ENCODE results near the gene LYZL1.
"Not testable (repeated sequence)": the region's sequence is repeated elsewhere in the genome, so short reads cannot be mapped to it uniquely, and the experiment has no call there.

The LYZL1 gene

DNA sequence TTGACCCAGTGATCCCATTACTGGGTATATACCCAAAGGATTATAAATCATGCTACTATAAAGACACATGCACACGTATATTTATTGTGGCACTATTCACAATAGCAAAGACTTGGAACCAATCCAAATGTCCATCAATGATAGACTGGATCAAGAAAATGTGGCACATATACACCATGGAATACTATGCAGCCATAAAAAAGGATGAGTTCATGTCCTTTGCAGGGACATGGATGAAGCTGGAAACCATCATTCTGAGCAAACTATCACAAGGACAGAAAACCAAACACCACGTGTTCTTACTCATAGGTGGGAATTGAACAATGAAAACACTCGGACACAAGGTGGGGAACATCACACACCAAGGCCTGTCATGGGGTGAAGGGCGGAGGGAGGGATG is 48.7 kb downstream of the LYZL1 start:
- DNase-seq = not testable (repeated sequence)

DNA sequence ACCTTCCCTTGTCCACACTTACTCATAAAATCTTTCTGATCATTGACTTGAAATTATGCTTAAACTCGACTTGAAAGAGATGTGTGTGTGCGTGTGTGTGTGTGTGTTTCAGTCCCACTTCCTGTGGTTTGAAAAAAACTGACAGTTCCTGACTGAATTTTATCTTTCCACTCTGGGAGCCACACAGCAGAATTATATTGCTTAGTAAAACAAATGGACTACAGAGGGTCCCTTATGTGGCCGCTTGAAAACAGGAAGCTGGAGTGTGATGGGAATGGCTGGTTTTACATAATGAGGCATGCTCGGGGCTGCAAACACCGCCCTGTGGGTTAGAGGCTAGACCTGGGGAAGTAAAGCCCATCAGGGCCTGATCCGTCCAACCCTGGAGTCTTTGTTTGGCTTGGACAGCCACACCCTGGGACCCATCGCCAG is 54.8 kb downstream of the LYZL1 start:
- DNase-seq = no peak

DNA sequence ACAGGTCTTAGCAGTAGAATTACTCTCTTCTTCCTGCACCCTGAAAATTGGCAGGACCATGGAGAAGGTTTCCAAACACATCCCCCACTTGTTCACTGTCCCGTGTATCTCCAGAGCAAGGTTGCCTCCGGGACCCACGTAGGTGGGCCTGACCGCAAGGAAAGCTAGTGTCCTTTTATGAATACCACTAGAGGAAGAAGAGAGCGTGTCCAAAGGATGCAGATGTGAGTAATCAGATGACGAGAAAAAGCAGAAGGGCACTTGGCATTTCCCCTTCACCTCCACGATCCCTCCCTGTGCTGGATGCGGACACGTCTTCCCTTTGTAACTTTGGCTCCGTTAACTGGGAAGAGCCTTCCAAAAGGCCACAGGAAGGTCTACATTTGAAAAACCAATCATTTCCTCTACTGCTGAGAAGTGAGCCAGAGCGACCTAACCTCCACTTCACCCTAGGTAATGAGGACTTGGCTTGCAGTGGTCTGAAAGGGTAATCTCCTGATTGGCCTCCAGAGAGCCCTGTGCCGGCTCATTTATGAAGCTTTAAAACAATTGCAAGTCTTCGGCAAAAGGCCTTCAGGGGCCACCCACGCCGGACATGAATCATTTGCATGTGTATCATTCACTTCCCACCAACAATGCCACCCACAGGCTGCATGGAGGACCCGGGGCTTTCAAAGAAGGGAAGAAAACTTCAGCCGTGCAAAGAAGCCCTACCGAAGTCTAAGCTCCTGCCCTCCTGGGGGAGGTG is 55.4 kb downstream of the LYZL1 start:
- no peak for DNase-seq

DNA sequence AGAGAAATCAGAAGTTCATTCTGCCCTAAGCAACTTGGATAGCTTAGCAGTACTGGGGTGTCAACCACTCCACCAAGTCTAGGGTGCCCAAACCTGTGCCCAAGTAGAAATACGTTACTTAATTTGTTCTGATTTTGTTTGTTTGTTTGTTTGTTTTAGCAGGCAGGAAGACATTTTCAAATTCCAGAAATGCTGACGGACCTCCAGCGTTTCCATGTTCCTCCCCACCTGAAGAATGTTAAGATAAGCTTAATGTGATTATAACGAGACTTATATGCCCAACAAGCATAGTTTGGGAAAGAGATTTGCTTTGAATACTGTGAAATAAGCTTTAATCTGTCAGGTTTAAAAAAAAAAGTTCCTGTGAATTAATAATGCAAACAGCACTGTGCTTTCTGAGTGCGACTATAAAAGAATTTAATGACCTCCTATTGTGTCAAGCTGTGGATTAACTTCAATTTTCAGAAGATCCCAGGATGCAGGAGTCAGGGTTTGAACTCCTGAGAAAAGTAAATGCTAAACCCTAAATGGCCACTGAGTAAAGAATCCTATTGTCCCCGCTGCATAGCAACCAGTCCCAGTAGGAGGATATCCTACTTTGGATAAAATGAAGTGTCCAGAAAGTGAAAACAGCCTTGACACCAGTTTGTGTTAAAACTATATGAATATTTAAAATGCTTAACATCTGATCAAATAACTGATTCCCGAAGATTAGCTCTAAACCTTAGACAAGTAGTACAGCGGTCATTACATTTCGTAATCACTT is 56.5 kb downstream of the LYZL1 start:
- no peak for DNase-seq

DNA sequence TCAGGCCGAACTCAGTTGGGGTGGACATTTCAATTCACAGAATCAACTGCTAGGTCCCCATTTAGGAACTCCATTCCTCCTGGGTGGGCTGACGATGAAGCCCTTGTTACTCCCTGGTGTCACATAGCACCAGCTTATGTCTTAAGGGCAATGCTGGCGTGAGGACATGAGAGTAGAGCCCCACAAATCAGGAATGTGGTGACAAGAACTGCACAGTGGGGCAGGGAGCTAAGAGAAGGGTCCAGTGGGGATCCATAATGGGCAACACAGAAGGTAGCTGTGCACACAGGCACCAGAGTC is 57.0 kb downstream of the LYZL1 start:
- DNase-seq = no peak

DNA sequence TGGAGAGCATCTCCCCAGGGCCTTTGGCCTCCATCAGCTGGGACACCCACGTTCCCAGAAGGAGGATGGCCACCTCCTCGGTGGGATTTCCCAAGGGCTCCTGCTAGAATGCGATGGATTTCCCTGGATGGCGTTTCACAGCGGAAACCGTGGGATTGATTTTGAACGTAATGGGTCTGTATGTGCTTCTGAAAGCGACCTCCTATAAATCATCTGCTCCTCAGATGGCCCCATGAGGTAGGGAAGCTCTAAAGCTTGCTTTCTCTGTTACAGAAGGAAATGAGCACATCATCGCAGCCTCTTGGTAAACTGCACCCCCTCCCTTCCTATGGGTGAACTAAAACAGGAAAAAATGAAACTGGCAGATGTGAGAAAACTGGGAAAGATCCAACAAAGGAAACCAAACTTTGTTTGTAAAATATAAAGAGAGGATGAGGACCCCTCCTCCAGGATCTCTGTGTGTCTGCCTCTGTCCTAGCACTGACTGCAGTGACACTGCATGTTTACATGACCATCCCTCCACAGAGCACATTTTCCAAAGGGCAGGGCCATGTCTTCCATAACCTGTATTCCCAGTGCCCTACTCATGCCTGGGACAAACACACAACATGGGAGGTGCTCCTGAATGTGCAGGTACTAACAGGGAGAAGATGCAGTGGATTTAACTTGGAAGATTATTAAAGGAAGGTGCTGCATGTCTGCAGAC is 57.6 kb downstream of the LYZL1 start:
- no peak for DNase-seq

DNA sequence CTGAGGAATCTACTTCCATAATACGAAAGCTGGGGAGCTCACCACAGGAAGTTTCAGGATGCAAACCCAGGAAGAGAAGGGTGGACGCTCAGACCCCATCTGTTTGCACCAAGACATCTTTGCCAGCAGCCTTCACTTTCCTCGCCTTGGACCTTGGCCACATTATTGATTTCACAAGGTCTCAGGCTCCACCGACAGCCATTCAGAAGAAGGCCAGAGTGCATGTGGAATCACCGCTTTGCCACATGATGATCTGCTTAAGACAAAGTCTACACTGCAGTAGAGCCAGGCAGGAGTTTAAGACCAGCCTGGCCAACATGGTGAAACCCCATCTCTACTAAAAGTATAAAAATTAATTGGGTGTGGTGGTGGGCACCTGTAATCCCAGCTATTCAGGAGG is 60.0 kb downstream of the LYZL1 start:
- DNase-seq = no peak

DNA sequence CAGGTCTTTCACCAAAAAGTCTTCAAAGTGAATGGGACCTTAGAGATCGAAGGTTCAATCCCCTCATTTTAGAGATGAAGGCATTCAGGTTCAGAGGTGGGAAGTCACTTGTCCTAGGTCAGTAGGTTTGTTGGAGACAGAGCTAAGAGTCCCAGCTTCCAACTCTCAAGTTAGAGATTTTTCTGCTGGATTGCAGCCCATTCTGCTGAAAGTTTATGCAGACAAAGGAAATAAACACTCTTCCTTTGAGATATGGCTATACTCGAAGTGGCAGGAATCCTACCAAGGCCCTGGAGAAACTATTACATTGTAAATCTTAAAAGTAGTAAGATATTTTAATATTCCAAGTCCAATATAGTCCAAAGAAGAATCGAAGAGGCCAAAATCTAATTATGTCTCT is 64.4 kb downstream of the LYZL1 start:
- no peak for DNase-seq

DNA sequence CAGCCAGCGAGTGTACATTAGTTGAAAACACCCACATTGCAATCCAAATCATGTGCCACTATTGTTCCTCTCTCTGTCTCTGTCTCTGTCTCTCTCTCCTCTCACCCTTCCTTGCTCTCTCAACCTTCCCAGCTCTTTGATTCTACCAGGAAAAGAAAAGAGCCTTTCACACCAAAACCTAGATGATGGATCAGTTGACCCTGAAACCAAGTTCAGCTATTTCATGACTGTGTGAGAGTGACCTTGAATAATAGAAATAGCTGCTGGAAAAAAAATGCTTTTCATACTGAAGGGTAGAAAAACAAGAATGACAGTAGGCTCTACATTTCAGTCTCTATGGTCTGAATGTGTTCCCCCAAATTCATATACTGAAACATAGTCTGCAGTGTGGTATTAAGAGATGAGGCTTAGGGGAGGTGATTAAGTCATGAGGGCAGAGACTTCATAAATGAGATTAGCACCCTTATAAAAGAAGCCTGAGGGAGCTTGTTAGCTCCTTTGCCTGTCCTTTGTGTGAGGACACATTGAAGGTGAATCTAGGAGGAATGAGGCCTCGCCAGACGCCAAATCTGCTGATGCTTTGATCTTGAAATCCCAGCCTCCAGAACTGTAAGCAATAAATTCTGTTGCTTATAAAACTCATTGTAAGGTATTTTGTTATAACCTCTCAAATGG is 65.2 kb downstream of the LYZL1 start:
- DNase-seq = no peak

DNA sequence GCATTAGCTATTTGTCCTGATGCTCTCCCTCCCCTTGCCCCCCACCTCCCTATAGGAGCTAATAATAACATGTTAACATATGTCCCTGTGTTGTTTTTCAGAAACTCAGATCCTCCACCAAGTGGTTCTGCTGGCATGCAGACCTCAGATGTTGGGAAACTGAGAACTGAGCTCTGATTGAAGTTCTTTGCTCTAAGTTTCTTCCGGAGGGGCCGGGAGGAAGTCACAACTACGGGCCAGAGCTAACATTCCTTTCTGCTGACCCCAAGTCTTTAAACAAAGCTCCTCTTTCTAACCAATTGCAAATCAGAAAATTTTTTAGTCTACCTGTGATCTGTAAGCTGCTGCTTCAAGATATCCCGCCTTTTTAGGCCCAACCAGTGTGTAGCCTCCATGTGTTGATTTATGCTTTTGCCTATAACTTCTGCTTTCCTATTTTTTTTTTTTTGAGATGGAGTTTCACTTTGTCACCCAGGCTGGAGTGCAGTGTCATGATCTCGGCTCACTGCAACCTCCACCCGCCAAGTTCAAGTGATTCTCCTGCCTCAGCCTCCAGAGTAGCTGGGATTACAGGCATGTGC is 66.6 kb downstream of the LYZL1 start:
- DNase-seq = no peak

DNA sequence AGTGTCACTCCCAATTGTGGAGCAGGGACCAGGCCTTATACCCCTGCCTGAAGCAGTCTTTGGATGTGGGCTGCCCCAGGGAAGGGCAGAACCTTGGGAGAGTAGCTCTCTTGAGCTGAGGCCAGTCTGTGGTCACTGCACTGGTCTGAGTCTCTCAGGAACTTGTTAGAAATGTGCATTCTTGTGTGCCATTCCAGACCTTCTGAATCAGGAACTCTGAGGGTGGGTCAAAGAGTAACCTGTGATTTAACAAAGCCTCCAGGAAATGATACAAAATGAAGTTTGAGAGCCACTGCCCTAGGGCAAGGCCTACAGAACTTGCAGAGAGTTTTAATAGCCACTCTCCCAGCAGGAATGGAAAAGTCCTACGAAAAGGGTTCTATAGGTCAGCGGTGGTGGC is 68.1 kb downstream of the LYZL1 start:
- DNase-seq = no peak

DNA sequence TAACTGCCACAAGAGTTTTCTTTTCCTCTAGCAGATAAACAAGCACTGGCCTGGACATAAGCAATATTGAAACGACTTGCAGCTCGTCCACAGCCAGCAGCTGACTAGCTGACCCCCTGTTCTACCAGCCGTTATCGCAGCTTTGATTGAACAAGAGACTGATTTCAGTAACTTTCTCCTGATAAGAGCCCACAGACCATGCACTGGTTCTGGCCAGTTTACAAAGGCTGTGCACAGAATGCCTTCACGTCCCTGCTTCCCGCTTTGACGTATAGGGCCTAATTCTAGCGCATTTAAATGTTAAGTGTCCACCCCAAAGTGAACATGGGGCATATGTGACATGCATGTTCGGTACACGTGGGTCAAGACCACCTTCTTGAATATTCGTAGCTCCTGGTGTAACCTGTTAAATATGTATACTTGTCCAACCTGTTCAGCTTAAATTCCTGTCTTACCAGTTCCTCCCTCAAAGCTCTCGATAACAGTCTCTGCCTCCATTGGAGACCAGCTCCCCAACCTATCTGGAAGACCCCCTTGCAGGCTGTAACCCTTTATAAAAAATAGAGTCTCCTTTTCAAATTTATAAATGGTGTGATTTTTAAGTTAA is 69.2 kb downstream of the LYZL1 start:
- no peak for DNase-seq

DNA sequence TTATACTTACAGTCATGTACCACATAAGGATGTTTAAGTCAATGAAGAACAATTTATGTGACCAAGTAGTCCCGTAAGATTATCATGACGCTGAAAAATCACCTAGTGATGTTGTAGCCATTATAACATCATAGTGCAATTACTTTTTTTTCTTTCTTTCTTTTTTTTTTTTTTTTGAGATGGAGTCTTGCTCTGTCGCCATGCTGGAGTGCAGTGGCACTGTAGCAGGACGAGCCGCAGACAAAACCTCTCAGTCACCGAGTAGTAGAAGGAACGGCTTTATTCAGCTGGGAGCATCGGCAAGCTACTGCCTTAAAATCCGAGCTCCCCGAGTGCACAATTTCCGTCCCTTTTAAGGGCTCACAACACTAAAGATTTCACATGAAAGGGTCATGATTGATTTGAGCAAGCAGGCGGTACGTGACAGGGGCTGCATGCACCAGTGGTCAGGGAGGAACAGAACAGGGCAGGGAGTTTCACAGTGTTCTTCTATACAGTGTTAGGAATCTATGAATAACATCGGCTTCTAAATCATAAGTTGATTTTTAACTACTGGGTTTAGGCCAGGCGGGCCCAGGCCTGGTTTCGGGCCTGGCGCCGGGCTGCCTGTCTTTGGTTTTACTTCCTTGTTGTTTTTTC is 71.5 kb downstream of the LYZL1 start:
- DNase-seq = not testable (repeated sequence)

Data from cortex of kidney (tissue), 1 donor.